ENCODE results near the gene TSPAN2.

- TF ChIP-seq CTCF (IDR thresholded peaks at IDR 0.05) (no peak), POLR2A (IDR thresholded peaks at IDR 0.05) (no peak)
Observed at GRCh38 chr1:115092175-115092574, 2.9 kb upstream of the TSPAN2 start.
